GM12878 (cell line): ENCODE measurements around the gene ZNF888. TPM values are rescaled to one million over a fixed set of nuclear protein-coding genes. Genes with fewer than 3 reads are reported as not detected.
"Not testable (repeated sequence)": the region's sequence is repeated elsewhere in the genome, so short reads cannot be mapped to it uniquely, and the experiment has no call there.

Experiments used
- ATAC-seq: fragments of 200-7000 bp; cut with Tn5 transposase; 3 replicates; pipeline ENCODE4 v1.9.1; 2020; ENCODE audit warnings: mild to moderate bottlenecking, moderate library complexity
- BruUV-seq: library from RNA; stranded (reverse); fragments of 400-500 nt; replicated peaks from 2 replicates; lab custom pipeline; 2021; lab: Mats Ljungman, UMichigan
- CTCF ChIA-PET: fragments of 300-600 bp; sonication (Branson Sonifier 250); formaldehyde crosslinking; extraction: SDS; loops from one replicate; lab custom pipeline; 2021; ENCODE audit warnings: inconsistent platforms; lab: Yijun Ruan, JAX
- POLR2A ChIA-PET: fragments of 350-600 bp; formaldehyde crosslinking; extraction: SDS; loops from one replicate; lab custom pipeline; 2021; ENCODE audit warnings: inconsistent platforms; lab: Charles Lee
- RAD21 ChIA-PET: fragments of 300-600 bp; sonication (Branson Sonifier 250); formaldehyde crosslinking; loops from one replicate; lab custom pipeline; 2023; ENCODE audit warnings: antibody characterized with exemption; ENCODE audit not compliant: unreplicated experiment; lab: Charles Lee
- SMC1A ChIA-PET: fragments of 300-600 bp; sonication (Branson Sonifier 250); formaldehyde crosslinking; loops from one replicate; lab custom pipeline; 2023; ENCODE audit not compliant: unreplicated experiment, uncharacterized antibody; lab: Charles Lee
- DNase-seq: peaks from one replicate; pipeline ENCODE4 v3.0.0-alpha.2; 2011; ENCODE audit warnings: low read depth, low spot score
- FAIRE-seq: peaks from 3 replicates; lab custom pipeline; 2011; peaks lifted over from hg19 to GRCh38; lab: Jason Lieb, UNC
- H2AFZ ChIP-seq: 2 replicates; pipeline ENCODE4 v1.6.0; 2011; ENCODE audit warnings: low read depth, low read length, control low read depth; ENCODE audit not compliant: control insufficient read depth
- H3K27ac ChIP-seq: 2 replicates; pipeline ENCODE4 v1.5.1; 2011; ENCODE audit warnings: control low read depth; ENCODE audit not compliant: control insufficient read depth, insufficient read depth
- H3K27me3 ChIP-seq, 2 experiments: replicated peaks in 1 of 2; 2 replicates each; pipeline versions ENCODE4 v1.6.0 to v1.6.1; 2011; ENCODE audit warnings: low read length in 1 of 2; ENCODE audit not compliant: control insufficient read depth in 2 of 2, insufficient read depth in 2 of 2
- H3K36me3 ChIP-seq, 2 experiments: 2 replicates each; pipeline ENCODE4 v1.5.1; 2011; ENCODE audit warnings: low read length in 1 of 2; ENCODE audit not compliant: control insufficient read depth in 2 of 2, insufficient read depth in 2 of 2
- H3K4me1 ChIP-seq: 2 replicates; pipeline ENCODE4 v1.6.1; 2011; ENCODE audit warnings: mild to moderate bottlenecking, low read length, moderate library complexity, mixed read lengths; ENCODE audit not compliant: control insufficient read depth, insufficient read depth
- H3K4me2 ChIP-seq: 2 replicates; pipeline ENCODE4 v1.6.0; 2011; ENCODE audit warnings: control low read depth; ENCODE audit not compliant: control insufficient read depth, insufficient read depth
- H3K4me3 ChIP-seq: fragments of 200-600 bp; sonication (generic); 2 replicates; pipeline ENCODE4 v1.5.1; 2016
- H3K79me2 ChIP-seq: 2 replicates; pipeline ENCODE4 v1.6.0; 2011; ENCODE audit warnings: low read length; ENCODE audit not compliant: control insufficient read depth, insufficient read depth
- H3K9ac ChIP-seq: 2 replicates; pipeline ENCODE4 v1.8.0; 2011; ENCODE audit warnings: low read length, control low read depth, mixed read lengths; ENCODE audit not compliant: control insufficient read depth, insufficient read depth
- H3K9me3 ChIP-seq: replicated peaks from 3 replicates; pipeline ENCODE4 v1.5.1; 2011; ENCODE audit warnings: mild to moderate bottlenecking, low read length; ENCODE audit not compliant: control insufficient read depth, insufficient read depth
- H4K20me1 ChIP-seq: 2 replicates; pipeline ENCODE4 v1.6.0; 2011; ENCODE audit not compliant: control insufficient read depth, insufficient read depth
- CUX1 ChIP-seq: IDR thresholded peaks from 2 replicates; pipeline ENCODE4 v1.6.1; 2012; ENCODE audit warnings: improper control_type of control experiment, low read depth, low read length; ENCODE audit not compliant: insufficient replicate concordance
- RELA ChIP-seq: fragments of 450-650 bp; IDR thresholded peaks from 2 replicates; pipeline ENCODE4 v1.8.0; 2014; ENCODE audit warnings: borderline replicate concordance; ENCODE audit not compliant: partially characterized antibody
- WGBS: methylation state at CpG from one replicate; pipeline ENCODE4 v1.1.6; 2016; ENCODE audit warnings: low lambda C conversion rate; ENCODE audit not compliant: insufficient replicate concordance, insufficient coverage; ENCODE audit errors: missing lambda C conversion rate; 5-methylcytosine and 5-hydroxymethylcytosine counted together
- in situ Hi-C: fragments of 300-500 bp; cut with MboI; formaldehyde crosslinking; loops from 9 replicates; pipeline ENCODE4 v1.14.3; 2018; ENCODE audit warnings: mixed read lengths
- intact Hi-C: fragments of 100-400 bp; cut with micrococcal nuclease; formaldehyde crosslinking; loops from one replicate; pipeline ENCODE4 v1.14.2; 2022; ENCODE audit not compliant: unreplicated experiment
- polyA plus RNA-seq, 11 experiments: library from polyadenylated mRNA; depleted of rRNA in 4 of 11; unstranded in 6 of 11; stranded (reverse) in 5 of 11; fragments of >200 nt; fragmentation: Nextera tagmentation in 4 of 11; fragmentation: Illumina TruSeq in 1 of 11; extraction: Ambion mirVana in 4 of 11; extraction: Trizol in 1 of 11; gene quantifications; 1 replicate in 1 of 11; 2 replicates in 10 of 11; pipeline versions ENCODE4 v1.2.1 to v1.2.3, GENCODE V29; 2011 to 2016; ENCODE audit warnings: inconsistent platforms in 2 of 11, missing spikeins in 2 of 11, low read depth in 1 of 11
- total RNA-seq, 4 experiments: library from RNA; depleted of rRNA in 3 of 4; stranded (reverse); fragments of >200 nt in 3 of 4; fragmentation: Illumina TruSeq in 1 of 4; extraction: Trizol in 1 of 4; gene quantifications; 2 replicates each; pipeline versions ENCODE4 v1.2.1 to v1.2.3, GENCODE V29; 2013 to 2021

Gene ZNF888
- total and polyA plus RNA-seq, 10 of the 15 experiments (the other 5 are each of a cell fraction or from before 2014, with no cell fraction given), result 0.26 to 4.3 (median 2.7) TPM

GRCh38 chr19:52945652-52946321 lies 22.6 kb upstream of the ZNF888 start (continued):
- TF ChIP-seq CUX1 (no peak), RELA (no peak)

GRCh38 chr19:52944703-52945493 lies 21.7 kb upstream of the ZNF888 start:
- DNase-seq, H3K4me1 ChIP-seq, BruUV-seq, H3K4me2 ChIP-seq, H2AFZ ChIP-seq, H3K36me3 ChIP-seq, H3K9ac ChIP-seq, H3K27ac ChIP-seq, H3K9me3 ChIP-seq, H4K20me1 ChIP-seq, POLR2A ChIA-PET, FAIRE-seq, H3K27me3 ChIP-seq, CTCF ChIA-PET, ATAC-seq, H3K79me2 ChIP-seq, RAD21 ChIA-PET, H3K4me3 ChIP-seq, SMC1A ChIA-PET, intact Hi-C loops: not testable (repeated sequence)
- in situ Hi-C loops, result loop anchor here (5.0 kb wide), 1 partner anchor 88 kb away; the partner anchor contains the start of gene ZNF468
- WGBS, result 88% methylated on average over 17 of the region's 17 CpGs
